ENCODE data around the gene DNASE1L1.

GRCh38 chrX:154458116-154458953 lies 49.3 kb upstream of the DNASE1L1 start, which contains the start of gene PLXNA3:
- TF ChIP-seq HMGXB4 (CRISPR knock-in tag; IDR thresholded peaks at IDR 0.05): no peak
- no peak for TF ChIP-seq CTCF (IDR thresholded peaks at IDR 0.05)
- no peak for TF ChIP-seq ATF2 (CRISPR knock-in tag; IDR thresholded peaks at IDR 0.05; ENCODE audit: borderline replicate concordance, low read depth)
- no peak for TF ChIP-seq E2F5 (CRISPR knock-in tag; IDR thresholded peaks at IDR 0.05)
- no peak for TF ChIP-seq TEAD4 (CRISPR knock-in tag; IDR thresholded peaks at IDR 0.05)
- no peak for TF ChIP-seq NR1H2 (CRISPR knock-in tag; IDR thresholded peaks at IDR 0.05)
- TF ChIP-seq NFE2L1 (CRISPR knock-in tag; IDR thresholded peaks at IDR 0.05): no peak
- TF ChIP-seq ATF1 (CRISPR knock-in tag; IDR thresholded peaks at IDR 0.05): no peak
- no peak for TF ChIP-seq ZNF532 (CRISPR knock-in tag; IDR thresholded peaks at IDR 0.05; ENCODE audit: borderline replicate concordance)
- TF ChIP-seq ATF3 (CRISPR knock-in tag; conservative IDR thresholded peaks at IDR 0.05): no peak
- TF ChIP-seq KAT7 (CRISPR knock-in tag; IDR thresholded peaks at IDR 0.05; ENCODE audit: borderline replicate concordance): no peak

Data from WTC11 (cell line).